GM19468 (cell line): ENCODE data around the gene ITLN1.

Source experiments
- ATAC-seq: cut with Tn5 transposase; IDR thresholded peaks from one replicate; pipeline ENCODE4 v1.9.1; 2021; ENCODE audit warnings: mild to moderate bottlenecking, moderate library complexity, moderate number of reproducible peaks; ENCODE audit not compliant: unreplicated experiment; ENCODE audit errors: extremely low read depth

Gene ITLN1

GRCh38 chr1:160827418-160827817, 57.6 kb downstream of the ITLN1 start:
- ATAC-seq, result no peak

DNA sequence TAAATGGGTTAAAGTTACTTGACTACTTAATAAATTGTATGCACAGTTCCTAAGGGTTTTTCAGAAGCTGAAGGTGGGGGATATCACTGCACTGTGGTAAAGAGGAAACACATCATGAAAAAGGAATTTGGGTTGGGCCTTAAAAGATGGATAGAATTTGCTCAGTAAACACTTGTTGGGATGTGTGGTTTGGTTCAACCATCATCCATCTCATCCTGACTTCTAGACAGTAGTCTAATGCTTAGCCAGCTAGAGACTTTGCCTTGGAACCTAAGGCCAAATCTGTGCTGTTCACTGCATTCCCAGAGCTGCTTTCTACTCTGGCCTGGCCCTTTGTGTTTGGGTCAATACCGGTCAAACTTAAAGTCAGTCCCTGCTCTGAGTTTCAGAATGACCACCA, 58.4 kb downstream of the ITLN1 start:
- no peak for ATAC-seq
